ENCODE results near the gene DCDC2C. TPM values are rescaled to one million over a fixed set of nuclear protein-coding genes. Genes with fewer than 3 reads are reported as not detected.

The DCDC2C gene
- total RNA-seq, 1 experiment from 2014 or later: not detected

DNA sequence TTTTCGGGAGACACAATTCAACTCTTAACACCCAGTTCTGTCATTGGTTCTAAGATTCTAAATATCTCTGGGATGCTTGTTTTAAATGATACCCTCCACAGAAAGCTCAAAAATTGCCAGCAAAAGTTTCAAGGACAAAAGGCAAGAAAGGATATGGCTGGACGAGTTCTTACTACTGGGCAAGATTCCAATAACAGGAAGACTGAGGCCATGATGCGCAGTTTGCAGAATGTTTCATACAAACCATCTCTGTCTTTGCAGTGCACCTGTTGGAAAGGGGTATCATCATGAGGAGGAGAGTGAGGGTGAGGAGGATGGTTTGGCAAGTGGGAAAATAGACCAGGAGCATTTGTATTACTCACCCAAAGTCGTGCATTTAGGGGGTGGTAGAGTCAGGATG, 172.8 kb downstream of the DCDC2C start:
- ATAC-seq: no peak
- H3K4me2 ChIP-seq (ENCODE audit: low read length): no peak overlapping the region
- H2AFZ ChIP-seq (ENCODE audit: low read length): no peak overlapping the region
- no peak for DNase-seq
- no peaks in the 10 kb centered on the region for H3K36me3 ChIP-seq (ENCODE audit: low read depth, low read length)
- H3K4me1 ChIP-seq (ENCODE audit: insufficient read depth, low read length): no peaks in the 10 kb centered on the region
- intact Hi-C loops (cut with micrococcal nuclease): no loop called here
- H3K79me2 ChIP-seq (ENCODE audit: low read length): no peaks in the 10 kb centered on the region
- no TSS peak for BruUV-seq (replicated peaks)
- TF ChIP-seq EZH2 (IDR thresholded peaks at IDR 0.05; ENCODE audit: low read length, unreplicated experiment) (no peak), EZH2phosphoT487 (IDR thresholded peaks at IDR 0.05; ENCODE audit: borderline replicate concordance, low read length) (no peak)
- TF ChIP-seq, protein P1, sequence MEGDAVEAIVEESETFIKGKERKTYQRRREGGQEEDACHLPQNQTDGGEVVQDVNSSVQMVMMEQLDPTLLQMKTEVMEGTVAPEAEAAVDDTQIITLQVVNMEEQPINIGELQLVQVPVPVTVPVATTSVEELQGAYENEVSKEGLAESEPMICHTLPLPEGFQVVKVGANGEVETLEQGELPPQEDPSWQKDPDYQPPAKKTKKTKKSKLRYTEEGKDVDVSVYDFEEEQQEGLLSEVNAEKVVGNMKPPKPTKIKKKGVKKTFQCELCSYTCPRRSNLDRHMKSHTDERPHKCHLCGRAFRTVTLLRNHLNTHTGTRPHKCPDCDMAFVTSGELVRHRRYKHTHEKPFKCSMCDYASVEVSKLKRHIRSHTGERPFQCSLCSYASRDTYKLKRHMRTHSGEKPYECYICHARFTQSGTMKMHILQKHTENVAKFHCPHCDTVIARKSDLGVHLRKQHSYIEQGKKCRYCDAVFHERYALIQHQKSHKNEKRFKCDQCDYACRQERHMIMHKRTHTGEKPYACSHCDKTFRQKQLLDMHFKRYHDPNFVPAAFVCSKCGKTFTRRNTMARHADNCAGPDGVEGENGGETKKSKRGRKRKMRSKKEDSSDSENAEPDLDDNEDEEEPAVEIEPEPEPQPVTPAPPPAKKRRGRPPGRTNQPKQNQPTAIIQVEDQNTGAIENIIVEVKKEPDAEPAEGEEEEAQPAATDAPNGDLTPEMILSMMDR (conservative IDR thresholded peaks at IDR 0.05; ENCODE audit: low read depth, low read length): no peak
- no peaks in the 10 kb centered on the region for H3F3A ChIP-seq (ENCODE audit: low read length, unreplicated experiment)
- H3K27ac ChIP-seq (ENCODE audit: low read length): no peak overlapping the region
- CTCF ChIA-PET: no interaction called here
- no peak overlapping the region for H3K9ac ChIP-seq (ENCODE audit: low read length)
- no peaks in the 10 kb centered on the region for H3K9me3 ChIP-seq (ENCODE audit: low read length)
- POLR2A ChIA-PET (ENCODE audit: unreplicated experiment): no interaction called here
- H3K9me2 ChIP-seq (replicated peaks; ENCODE audit: low read length): no peaks in the 10 kb centered on the region
- H3K27me3 ChIP-seq (ENCODE audit: low read length): peaks cover 8% of the 10 kb centered on the region
- no peak overlapping the region for H3K4me3 ChIP-seq (ENCODE audit: low read length)
- H4K20me1 ChIP-seq (ENCODE audit: low read length): no peaks in the 10 kb centered on the region

DNA sequence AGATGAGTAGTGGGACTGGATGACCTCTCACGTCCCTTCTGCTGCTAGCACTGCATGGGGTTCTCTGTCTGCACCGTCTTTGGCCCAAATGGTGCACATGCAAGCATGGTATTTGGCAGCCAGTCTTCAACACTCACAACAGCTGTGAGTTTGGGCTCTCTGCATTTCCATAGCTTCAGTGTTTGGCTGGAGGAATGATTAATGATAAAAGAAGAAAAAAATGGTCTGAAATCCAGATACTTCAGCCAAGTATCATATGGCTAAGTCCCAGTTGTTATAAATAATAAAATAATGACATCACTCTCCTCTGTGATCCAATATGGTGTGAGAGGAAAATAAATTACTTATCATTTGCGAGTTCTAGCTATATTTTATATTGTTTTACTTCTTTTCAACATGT, 173.3 kb downstream of the DCDC2C start:
- H3K9me2 ChIP-seq (replicated peaks; ENCODE audit: low read length): no peaks in the 10 kb centered on the region
- no peaks in the 10 kb centered on the region for H3F3A ChIP-seq (ENCODE audit: low read length, unreplicated experiment)
- H3K79me2 ChIP-seq (ENCODE audit: low read length): no peaks in the 10 kb centered on the region
- no peaks in the 10 kb centered on the region for H3K4me1 ChIP-seq (ENCODE audit: insufficient read depth, low read length)
- no peak overlapping the region for H3K9ac ChIP-seq (ENCODE audit: low read length)
- DNase-seq: no peak
- no TSS peak for BruUV-seq (replicated peaks)
- ChIA-PET CTCF (no interaction called here), POLR2A (ENCODE audit: unreplicated experiment) (no interaction called here)
- H3K4me2 ChIP-seq (ENCODE audit: low read length): no peak overlapping the region
- no peaks in the 10 kb centered on the region for H3K9me3 ChIP-seq (ENCODE audit: low read length)
- peaks cover 12% of the 10 kb centered on the region for H3K27me3 ChIP-seq (ENCODE audit: low read length)
- H3K4me3 ChIP-seq (ENCODE audit: low read length): no peak overlapping the region
- H4K20me1 ChIP-seq (ENCODE audit: low read length): no peaks in the 10 kb centered on the region
- TF ChIP-seq EZH2 (IDR thresholded peaks at IDR 0.05; ENCODE audit: low read length, unreplicated experiment) (no peak), EZH2phosphoT487 (IDR thresholded peaks at IDR 0.05; ENCODE audit: borderline replicate concordance, low read length) (no peak)
- TF ChIP-seq, protein P1 (conservative IDR thresholded peaks at IDR 0.05; ENCODE audit: low read depth, low read length): no peak
- no peaks in the 10 kb centered on the region for H3K36me3 ChIP-seq (ENCODE audit: low read depth, low read length)
- H2AFZ ChIP-seq (ENCODE audit: low read length): no peak overlapping the region
- no peak overlapping the region for H3K27ac ChIP-seq (ENCODE audit: low read length)
- intact Hi-C loops (cut with micrococcal nuclease): no loop called here
- no peak for ATAC-seq

DNA sequence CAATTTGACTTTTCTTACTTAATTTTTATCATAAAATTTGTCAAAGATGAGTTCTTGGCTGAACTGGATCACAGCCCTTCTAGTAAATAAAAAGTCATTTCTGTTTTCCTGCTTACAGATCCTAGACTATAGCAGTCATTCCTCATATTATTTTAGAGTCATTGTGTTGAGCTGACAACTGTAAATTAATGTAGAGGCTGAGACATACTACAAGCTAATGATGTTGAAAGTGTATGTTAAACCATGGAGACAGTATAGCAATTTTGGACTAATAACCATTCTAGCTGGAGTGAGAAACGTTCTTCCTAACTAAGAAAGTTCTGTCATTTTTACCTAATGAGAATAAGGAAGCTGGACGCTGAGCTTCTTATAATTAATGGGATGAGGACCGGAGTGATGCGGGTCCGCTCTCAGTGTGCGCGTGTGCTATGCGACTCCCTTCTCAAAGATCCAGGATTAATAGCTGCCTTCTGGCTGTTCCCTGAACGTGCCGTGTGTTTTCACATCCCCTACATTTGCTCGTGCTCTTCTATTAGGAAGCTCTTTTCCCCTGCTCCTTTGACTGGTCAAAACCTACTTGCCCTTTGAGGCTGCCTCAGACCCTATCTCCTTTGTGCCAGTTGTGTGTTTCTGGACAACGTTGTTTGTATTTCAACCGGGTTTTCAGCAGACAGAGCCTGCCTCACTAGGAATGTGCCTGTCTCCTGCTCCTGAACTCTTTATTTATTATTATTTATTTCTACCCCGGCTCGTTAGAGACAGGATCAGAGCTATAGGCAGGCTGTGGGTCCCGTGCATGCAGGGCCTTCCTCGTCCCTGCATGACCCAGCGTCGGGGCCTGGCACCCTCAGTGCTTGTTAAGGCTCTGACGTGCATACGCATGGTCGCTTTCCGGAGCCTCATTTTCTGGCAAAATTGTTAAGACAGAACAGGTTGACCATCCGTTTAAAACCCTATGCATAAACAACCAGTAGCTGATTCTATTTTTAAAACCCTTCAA, 182.6 kb downstream of the DCDC2C start:
- ChIA-PET POLR2A (ENCODE audit: unreplicated experiment) (no interaction called here), CTCF (no interaction called here)
- TF ChIP-seq EZH2phosphoT487 (IDR thresholded peaks at IDR 0.05; ENCODE audit: borderline replicate concordance, low read length) (no peak), EZH2 (IDR thresholded peaks at IDR 0.05; ENCODE audit: low read length, unreplicated experiment) (no peak)
- TF ChIP-seq, protein P1 (conservative IDR thresholded peaks at IDR 0.05; ENCODE audit: low read depth, low read length): no peak
- H3F3A ChIP-seq (ENCODE audit: low read length, unreplicated experiment): no peaks in the 10 kb centered on the region
- DNase-seq (no peak), ATAC-seq (no peak)
- peaks cover 10% of the 10 kb centered on the region; the same call in 1 of the 2 replicates for H3K27me3 ChIP-seq (ENCODE audit: low read length)
- no peak overlapping the region for H3K9ac ChIP-seq (ENCODE audit: low read length)
- intact Hi-C loops (cut with micrococcal nuclease): no loop called here
- H3K4me1 ChIP-seq (ENCODE audit: insufficient read depth, low read length): no peaks in the 10 kb centered on the region
- H3K9me2 ChIP-seq (replicated peaks; ENCODE audit: low read length): no peaks in the 10 kb centered on the region
- no peaks in the 10 kb centered on the region for H4K20me1 ChIP-seq (ENCODE audit: low read length)
- no peaks in the 10 kb centered on the region for H3K36me3 ChIP-seq (ENCODE audit: low read depth, low read length)
- H3K4me3 ChIP-seq (ENCODE audit: low read length): no peak overlapping the region
- H3K27ac ChIP-seq (ENCODE audit: low read length): no peak overlapping the region
- H3K4me2 ChIP-seq (ENCODE audit: low read length): no peak overlapping the region
- no peak overlapping the region for H2AFZ ChIP-seq (ENCODE audit: low read length)
- H3K9me3 ChIP-seq (ENCODE audit: low read length): no peaks in the 10 kb centered on the region
- H3K79me2 ChIP-seq (ENCODE audit: low read length): no peaks in the 10 kb centered on the region
- no TSS peak for BruUV-seq (replicated peaks)
